HTERT RPE-1 (cell line): Measurements from ENCODE around the gene ARSK.

Experiments used
- in situ Hi-C: fragments of 300-500 bp; cut with MboI; formaldehyde crosslinking; loops from 4 replicates; pipeline ENCODE4 v1.14.3; 2020; ENCODE audit warnings: low sequenced_read_pairs

Gene ARSK

GRCh38 chr5:95554647-95555548, at the start of gene ARSK, which contains the start of gene SKIC3:
Gene ARSK (plus strand): TSS chr5:95555101. CDS start chr5:95555279, 178 bp downstream.
Gene SKIC3 (minus strand): TSS chr5:95554977. CDS start chr5:95547150, 7,827 bp downstream.
- in situ Hi-C loops: no loop called here

GRCh38 chr5:95508550-95508949, 46.4 kb upstream of the ARSK start:
- in situ Hi-C loops: no loop called here

GRCh38 chr5:95511606-95512005, 43.3 kb upstream of the ARSK start:
- in situ Hi-C loops: no loop called here

- in situ Hi-C loops: no loop called here
Observed at GRCh38 chr5:95518417-95518816, 36.5 kb upstream of the ARSK start.

- in situ Hi-C loops: no loop called here
Observed at GRCh38 chr5:95519151-95519550, 35.8 kb upstream of the ARSK start.

- in situ Hi-C loops: no loop called here
Observed at GRCh38 chr5:95519681-95520080, 35.2 kb upstream of the ARSK start.

GRCh38 chr5:95520206-95520605, 34.7 kb upstream of the ARSK start:
- in situ Hi-C loops: no loop called here

GRCh38 chr5:95524423-95524822, 30.5 kb upstream of the ARSK start:
- in situ Hi-C loops: no loop called here

GRCh38 chr5:95526871-95527270, 28.0 kb upstream of the ARSK start:
- in situ Hi-C loops: no loop called here

GRCh38 chr5:95528565-95528964, 26.3 kb upstream of the ARSK start:
- in situ Hi-C loops: no loop called here

GRCh38 chr5:95530416-95530815, 24.5 kb upstream of the ARSK start:
- in situ Hi-C loops: no loop called here

GRCh38 chr5:95531491-95531890, 23.4 kb upstream of the ARSK start:
- in situ Hi-C loops: no loop called here

- in situ Hi-C loops: no loop called here
Observed at GRCh38 chr5:95532415-95532814, 22.5 kb upstream of the ARSK start.

- in situ Hi-C loops: no loop called here
Observed at GRCh38 chr5:95533106-95533505, 21.8 kb upstream of the ARSK start.

GRCh38 chr5:95533761-95534160, 21.1 kb upstream of the ARSK start:
- in situ Hi-C loops: no loop called here

- in situ Hi-C loops: no loop called here
Observed at GRCh38 chr5:95537501-95537900, 17.4 kb upstream of the ARSK start.

GRCh38 chr5:95543017-95543705, 11.7 kb upstream of the ARSK start:
- in situ Hi-C loops: no loop called here

- in situ Hi-C loops: no loop called here
Observed at GRCh38 chr5:95549030-95549429, 5.9 kb upstream of the ARSK start.

GRCh38 chr5:95554331-95554646, 612 bp upstream of the ARSK start:
- in situ Hi-C loops: no loop called here

GRCh38 chr5:95555553-95555952, 652 bp downstream of the ARSK start:
- in situ Hi-C loops: no loop called here

- in situ Hi-C loops: no loop called here
Observed at GRCh38 chr5:95557841-95558240, 2.9 kb downstream of the ARSK start.

GRCh38 chr5:95562282-95562681, 7.4 kb downstream of the ARSK start:
- in situ Hi-C loops: no loop called here
